BLaER1 (cell line): ENCODE measurements around the gene EFNB1.

Experiments used
- H3K27ac ChIP-seq: shearing (Covaris generic); formaldehyde crosslinking; 2 replicates; pipeline ENCODE4 v1.8.1; 2022
- H3K27me3 ChIP-seq: shearing (Covaris generic); formaldehyde crosslinking; 2 replicates; pipeline ENCODE4 v1.8.1; 2022
- H3K36me3 ChIP-seq: shearing (Covaris generic); formaldehyde crosslinking; 2 replicates; pipeline ENCODE4 v1.8.1; 2022
- H3K4me1 ChIP-seq: shearing (Covaris generic); formaldehyde crosslinking; 2 replicates; pipeline ENCODE4 v1.8.1; 2022
- H3K4me2 ChIP-seq: shearing (Covaris generic); formaldehyde crosslinking; 2 replicates; pipeline ENCODE4 v1.8.1; 2022
- H3K4me3 ChIP-seq: shearing (Covaris generic); formaldehyde crosslinking; 2 replicates; pipeline ENCODE4 v1.8.1; 2022
- H3K9ac ChIP-seq: shearing (Covaris generic); formaldehyde crosslinking; 2 replicates; pipeline ENCODE4 v1.8.1; 2022
- H3K9me3 ChIP-seq: shearing (Covaris generic); formaldehyde crosslinking; 2 replicates; pipeline ENCODE4 v1.8.1; 2022
- H4K20me1 ChIP-seq: shearing (Covaris generic); formaldehyde crosslinking; 2 replicates; pipeline ENCODE4 v1.8.1; 2022
- Cebpa-rat ChIP-seq: shearing (Covaris generic); IDR thresholded peaks from 2 replicates; pipeline ENCODE4 v1.8.1; 2022

The EFNB1 gene

DNA sequence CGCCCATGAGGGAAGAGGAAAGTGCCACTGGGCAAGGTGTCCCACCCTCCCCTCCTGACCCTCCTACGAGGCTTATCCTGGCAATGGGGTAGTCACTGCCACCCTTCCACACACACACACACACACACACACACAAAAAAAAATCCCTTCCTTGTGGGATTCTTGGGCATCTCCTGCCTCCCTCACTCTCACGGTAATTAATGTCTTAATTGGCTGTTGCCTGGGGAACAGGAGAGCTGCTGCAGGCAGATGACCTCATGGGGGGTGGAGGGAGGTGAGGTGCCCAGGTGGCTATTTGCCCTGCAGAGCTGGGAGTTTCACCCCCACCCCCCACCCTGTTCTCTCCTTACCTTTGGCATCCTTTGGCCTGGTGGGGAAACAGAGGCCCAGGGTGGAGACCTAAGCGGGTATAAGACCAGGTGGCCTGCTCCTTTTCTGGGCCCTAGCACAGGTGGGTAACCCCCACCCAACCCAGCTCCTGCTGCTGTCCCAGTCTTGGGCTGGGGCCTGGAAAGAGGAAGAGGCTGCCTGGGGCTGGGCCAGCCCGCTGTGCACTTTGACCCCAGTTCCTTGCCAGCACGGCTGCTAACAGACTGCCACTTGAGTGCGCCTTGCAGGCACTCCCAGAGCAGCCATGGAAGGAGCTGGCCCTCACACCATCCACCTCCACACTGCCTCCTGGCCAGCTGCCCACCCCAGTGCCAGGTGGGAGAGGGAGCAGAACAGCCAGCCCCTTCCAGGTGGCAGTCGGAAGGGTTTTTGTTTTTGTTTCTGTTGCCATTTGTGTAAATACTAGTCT is 12.6 kb downstream of the EFNB1 start:
- no peak for TF ChIP-seq Cebpa-rat
- Histone ChIP-seq H3K27me3 (peaks cover 61% of the 10 kb centered on the region), H3K4me2 (peak overlapping the region; percentile 58), H4K20me1 (peaks cover 65% of the 10 kb centered on the region), H3K4me3 (no peak overlapping the region), H3K36me3 (peaks cover 42% of the 10 kb centered on the region), H3K9ac (no peak overlapping the region), H3K4me1 (peaks cover 48% of the 10 kb centered on the region), H3K27ac (peak overlapping the region; percentile 64), H3K9me3 (no peaks in the 10 kb centered on the region)

DNA sequence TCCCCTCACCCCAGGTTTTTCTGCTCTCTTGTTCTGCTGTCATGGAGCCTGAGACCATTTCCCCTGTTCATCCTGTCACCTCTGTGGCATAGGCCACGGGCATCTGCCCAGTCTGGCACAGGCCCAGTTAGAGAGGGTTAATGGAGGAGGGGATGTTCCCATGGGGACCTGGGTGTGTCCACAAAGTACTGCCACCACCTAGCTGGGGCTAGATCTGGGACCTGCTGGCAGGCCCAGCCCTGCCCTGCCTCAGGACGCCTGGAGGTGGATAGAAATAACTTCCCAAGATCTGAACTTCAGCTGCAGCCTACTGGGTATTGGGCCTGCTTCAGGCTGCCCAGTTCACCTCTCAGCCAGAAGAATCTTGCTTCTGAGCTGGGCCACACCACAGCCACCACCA is 13.5 kb downstream of the EFNB1 start:
- H3K36me3 ChIP-seq, result peaks cover 42% of the 10 kb centered on the region
- H3K27ac ChIP-seq, result peak overlapping the region; percentile 64
- no peak for TF ChIP-seq Cebpa-rat
- H3K9me3 ChIP-seq, result no peaks in the 10 kb centered on the region
- H3K4me3 ChIP-seq, result no peak overlapping the region
- H3K27me3 ChIP-seq, result peaks cover 60% of the 10 kb centered on the region
- H3K9ac ChIP-seq, result no peak overlapping the region
- H4K20me1 ChIP-seq, result peaks cover 56% of the 10 kb centered on the region
- peaks cover 39% of the 10 kb centered on the region for H3K4me1 ChIP-seq
- peak overlapping the region; percentile 58 for H3K4me2 ChIP-seq

DNA sequence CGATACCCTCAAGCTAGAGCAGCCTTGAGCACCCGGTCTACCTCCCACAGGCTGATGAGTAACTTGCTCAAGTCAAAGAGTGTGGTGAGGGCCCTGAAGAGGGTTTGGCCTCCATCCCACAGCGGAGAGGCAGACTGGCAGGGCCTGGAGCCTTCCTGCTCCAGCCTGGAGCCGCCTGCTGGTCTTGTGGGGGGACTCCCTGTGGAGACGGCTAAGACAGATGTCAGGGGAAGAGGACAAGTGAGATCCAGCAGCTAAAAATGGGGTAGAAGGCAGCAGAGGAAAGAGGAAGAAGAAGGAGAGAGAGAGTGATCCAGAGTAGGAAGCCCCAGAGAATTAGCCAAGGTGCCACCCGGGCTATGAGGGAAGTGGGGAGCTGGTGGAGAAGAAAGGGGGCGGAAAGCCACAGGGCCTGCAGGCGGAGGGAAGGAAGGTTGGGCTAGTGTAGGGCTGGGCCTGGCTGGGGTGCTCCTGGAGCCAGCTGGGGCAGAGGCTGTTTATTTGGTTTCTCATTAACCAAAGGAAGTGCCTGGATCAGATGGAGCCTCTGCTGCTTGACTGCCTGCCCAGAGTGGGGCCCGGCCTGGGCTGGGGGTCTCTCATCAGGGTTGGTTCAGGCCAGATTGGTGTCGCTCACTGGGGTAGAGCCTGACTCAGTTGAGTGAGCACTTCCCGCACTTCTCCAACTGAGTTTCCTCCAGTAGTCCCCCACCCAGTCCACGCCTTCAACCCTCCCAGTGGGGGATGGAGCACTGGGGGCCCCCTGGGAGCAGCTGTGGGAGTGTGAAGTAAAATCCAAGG is 14.2 kb downstream of the EFNB1 start:
- Histone ChIP-seq H3K27ac (peak overlapping the region; percentile 64), H3K4me2 (peak overlapping the region; percentile 58), H3K9ac (peak overlapping the region; percentile 41; the same call in 1 of the 2 replicates), H3K9me3 (no peaks in the 10 kb centered on the region), H3K4me3 (no peak overlapping the region), H4K20me1 (peaks cover 49% of the 10 kb centered on the region), H3K36me3 (peaks cover 42% of the 10 kb centered on the region), H3K4me1 (peaks cover 39% of the 10 kb centered on the region), H3K27me3 (peaks cover 63% of the 10 kb centered on the region)
- TF ChIP-seq Cebpa-rat, result no peak

DNA sequence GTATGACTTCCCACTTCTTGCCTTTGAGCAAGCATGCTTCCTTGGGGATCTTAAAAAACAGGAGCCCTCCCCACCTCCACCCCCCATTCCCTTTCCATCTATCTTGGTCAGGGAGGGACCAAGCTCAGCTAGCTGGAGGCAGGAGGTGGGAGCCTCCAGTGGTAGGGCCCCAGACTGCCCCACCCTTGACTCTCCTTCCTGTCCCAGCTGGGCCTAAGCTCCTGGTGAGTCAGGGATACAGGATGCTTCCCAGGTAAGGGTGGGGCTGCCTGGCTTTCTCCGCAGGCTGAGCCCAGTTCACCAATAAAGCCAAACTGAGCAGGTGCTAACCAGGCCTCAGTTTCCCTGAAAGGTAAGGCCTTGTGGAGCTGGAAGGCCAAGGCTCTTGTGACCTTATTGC is 15.2 kb downstream of the EFNB1 start:
- Histone ChIP-seq H3K27me3 (peaks cover 73% of the 10 kb centered on the region), H3K9ac (no peak overlapping the region), H3K4me1 (peaks cover 39% of the 10 kb centered on the region), H3K4me3 (no peak overlapping the region), H3K27ac (peak overlapping the region; percentile 64), H3K4me2 (peak overlapping the region; percentile 58), H3K36me3 (peaks cover 34% of the 10 kb centered on the region), H3K9me3 (no peaks in the 10 kb centered on the region), H4K20me1 (peaks cover 39% of the 10 kb centered on the region)
- no peak for TF ChIP-seq Cebpa-rat

DNA sequence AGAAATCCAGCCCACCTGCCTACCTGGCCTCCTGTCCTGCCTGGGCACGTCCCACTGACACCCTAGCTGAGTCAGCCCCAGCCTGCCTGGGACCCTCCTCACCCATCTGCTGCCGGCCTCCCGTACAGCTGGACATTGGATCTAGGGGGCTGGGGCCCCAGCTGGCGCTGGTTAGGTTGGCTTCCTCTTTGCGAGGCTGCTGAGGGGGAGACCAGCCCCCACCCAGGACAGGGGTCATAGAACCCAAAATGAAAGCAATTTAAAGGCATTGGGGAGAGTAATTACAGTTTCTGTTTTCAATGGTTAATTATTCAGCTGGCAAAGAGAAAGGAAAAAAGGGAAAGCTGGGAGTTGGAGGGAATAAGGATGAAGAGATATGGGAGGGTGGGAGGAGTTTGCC is 15.8 kb downstream of the EFNB1 start:
- no peaks in the 10 kb centered on the region for H3K9me3 ChIP-seq
- peaks cover 28% of the 10 kb centered on the region for H3K36me3 ChIP-seq
- H3K4me1 ChIP-seq, result peaks cover 39% of the 10 kb centered on the region
- H3K4me2 ChIP-seq, result peak overlapping the region; percentile 58
- H3K27ac ChIP-seq, result peak overlapping the region; percentile 64
- H3K9ac ChIP-seq, result no peak overlapping the region
- H3K4me3 ChIP-seq, result no peak overlapping the region
- H3K27me3 ChIP-seq, result peaks cover 79% of the 10 kb centered on the region
- peaks cover 33% of the 10 kb centered on the region; the same call in 1 of the 2 replicates for H4K20me1 ChIP-seq
- TF ChIP-seq Cebpa-rat, result no peak

DNA sequence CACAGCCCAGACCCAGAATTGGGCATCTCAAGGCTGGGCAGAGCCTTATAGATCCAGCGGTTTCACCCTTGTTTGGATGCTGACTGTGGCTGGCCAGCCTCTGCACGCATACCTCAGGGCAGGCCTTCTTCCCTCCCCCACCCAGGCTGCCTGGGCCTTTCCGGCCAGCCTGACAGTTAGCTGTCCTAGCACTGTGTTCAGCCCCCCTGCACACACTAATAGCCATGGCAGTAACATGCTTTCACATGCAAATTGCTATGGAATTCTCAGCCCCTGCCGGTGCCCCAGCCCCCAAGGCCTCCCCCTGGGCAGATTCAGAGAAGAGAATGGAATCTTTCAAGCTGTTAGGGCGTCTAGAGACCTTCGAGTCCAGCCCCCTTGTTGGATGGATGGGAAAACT is 17.7 kb downstream of the EFNB1 start:
- H3K27ac ChIP-seq, result no peak overlapping the region
- no peak overlapping the region for H3K4me2 ChIP-seq
- no peak overlapping the region for H3K9ac ChIP-seq

DNA sequence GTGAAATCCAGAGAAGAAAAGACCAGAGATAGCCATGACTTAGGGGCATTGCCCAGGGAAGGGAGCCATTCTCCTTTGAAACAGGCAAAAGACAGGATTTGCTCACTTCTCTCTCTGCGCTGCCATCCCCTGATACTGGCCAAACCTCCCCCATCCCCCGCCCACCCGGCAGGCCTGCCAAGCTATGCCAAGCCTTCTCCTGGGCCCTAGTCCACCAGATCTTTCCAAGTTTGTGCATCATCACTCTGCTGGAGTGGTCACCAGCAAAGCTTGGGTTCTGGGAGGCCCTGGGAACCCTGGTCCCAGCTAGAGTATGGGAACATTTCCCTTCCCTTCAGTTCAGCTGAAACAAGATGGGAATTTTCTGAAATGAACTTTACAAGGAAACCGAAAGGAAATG is 18.4 kb downstream of the EFNB1 start:
- Histone ChIP-seq H3K4me2 (no peak overlapping the region), H3K4me3 (no peak overlapping the region), H3K27me3 (peaks cover 88% of the 10 kb centered on the region), H3K36me3 (peaks cover 6% of the 10 kb centered on the region; the same call in 1 of the 2 replicates), H3K27ac (no peak overlapping the region), H4K20me1 (peaks cover 24% of the 10 kb centered on the region; the same call in 1 of the 2 replicates), H3K9me3 (no peaks in the 10 kb centered on the region), H3K9ac (no peak overlapping the region), H3K4me1 (peaks cover 28% of the 10 kb centered on the region)
- TF ChIP-seq Cebpa-rat, result no peak

More for the DNA sequence above, 17.7 kb downstream of the EFNB1 start:
- Histone ChIP-seq H3K36me3 (peaks cover 9% of the 10 kb centered on the region), H3K4me3 (no peak overlapping the region), H3K4me1 (peaks cover 34% of the 10 kb centered on the region), H3K9me3 (no peaks in the 10 kb centered on the region), H4K20me1 (peaks cover 31% of the 10 kb centered on the region; the same call in 1 of the 2 replicates), H3K27me3 (peaks cover 86% of the 10 kb centered on the region)
- no peak for TF ChIP-seq Cebpa-rat

DNA sequence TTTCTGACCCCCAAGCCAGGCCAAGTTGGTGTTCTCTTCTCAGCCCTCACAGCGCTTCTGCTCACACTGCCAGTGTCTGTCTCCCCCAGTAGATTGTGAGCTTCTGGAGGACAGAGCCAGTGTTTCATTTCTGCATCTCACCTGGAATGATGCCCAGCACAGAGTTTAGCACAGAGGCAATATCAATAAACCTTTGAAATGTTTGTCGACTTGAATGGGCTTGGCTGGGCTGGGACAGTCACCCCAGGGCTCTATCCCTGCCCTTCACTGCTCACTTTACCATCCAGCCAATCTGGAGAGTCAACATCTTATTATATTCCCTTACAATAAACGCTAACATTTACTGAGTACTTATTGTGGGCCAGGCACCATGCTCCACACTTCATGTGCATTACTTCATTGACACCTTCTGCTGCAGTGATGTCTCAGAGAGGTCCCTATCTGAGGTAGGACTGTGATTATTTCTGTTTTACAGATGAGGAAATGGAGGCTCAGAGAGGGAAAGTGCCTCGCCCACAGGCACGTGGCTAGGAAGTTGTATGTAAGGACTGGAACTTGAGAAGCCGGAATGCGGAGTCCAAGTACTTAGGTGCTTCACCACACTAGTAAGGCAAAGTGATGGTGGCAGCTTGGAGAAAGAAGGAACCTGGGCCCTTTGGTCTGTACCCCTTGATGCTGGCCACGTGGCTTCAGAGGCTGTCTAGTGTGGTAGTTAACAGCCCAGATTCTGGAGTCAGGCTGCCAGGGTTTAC is 19.5 kb downstream of the EFNB1 start:
- no peak overlapping the region for H3K27ac ChIP-seq
- peaks cover 12% of the 10 kb centered on the region; the same call in 1 of the 2 replicates for H4K20me1 ChIP-seq
- H3K4me3 ChIP-seq, result no peak overlapping the region
- H3K9ac ChIP-seq, result no peak overlapping the region
- H3K4me1 ChIP-seq, result peaks cover 16% of the 10 kb centered on the region
- H3K9me3 ChIP-seq, result no peaks in the 10 kb centered on the region
- H3K36me3 ChIP-seq, result peaks cover 6% of the 10 kb centered on the region; the same call in 1 of the 2 replicates
- no peak overlapping the region for H3K4me2 ChIP-seq
- no peak for TF ChIP-seq Cebpa-rat
- peaks cover 88% of the 10 kb centered on the region for H3K27me3 ChIP-seq

DNA sequence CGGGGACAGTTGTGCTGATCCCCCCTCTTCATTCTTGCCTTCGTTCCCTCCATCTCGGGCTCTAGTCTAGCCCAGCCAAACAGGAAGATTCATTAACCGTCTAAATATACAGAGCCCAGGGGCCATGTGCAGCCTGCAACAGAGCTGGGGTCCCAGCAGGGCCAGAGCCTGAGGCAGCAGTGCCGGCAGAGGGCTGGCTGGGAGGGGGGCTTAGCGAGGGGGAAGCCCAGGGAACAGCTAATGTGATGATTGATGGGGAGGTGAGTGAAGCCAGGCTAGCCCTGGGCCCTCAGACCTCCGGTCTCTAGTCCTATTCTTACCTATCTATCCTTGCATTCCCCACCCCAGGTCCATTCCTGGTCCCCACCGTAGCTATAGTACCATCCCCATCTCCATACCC is 22.3 kb downstream of the EFNB1 start:
- no peak overlapping the region for H3K4me2 ChIP-seq
- no peaks in the 10 kb centered on the region for H4K20me1 ChIP-seq
- peaks cover 86% of the 10 kb centered on the region for H3K27me3 ChIP-seq
- no peaks in the 10 kb centered on the region for H3K36me3 ChIP-seq
- no peak overlapping the region for H3K27ac ChIP-seq
- H3K9ac ChIP-seq, result no peak overlapping the region
- no peaks in the 10 kb centered on the region for H3K4me1 ChIP-seq
- TF ChIP-seq Cebpa-rat, result no peak
- H3K9me3 ChIP-seq, result no peaks in the 10 kb centered on the region
- no peak overlapping the region for H3K4me3 ChIP-seq
